Testis (tissue), 3 donors: Measurements from ENCODE around the gene CEP76. TPM values are rescaled to one million over a fixed set of nuclear protein-coding genes. Genes with fewer than 3 reads are reported as not detected.

Source experiments
- DNase-seq: peaks from one replicate; pipeline ENCODE4 v3.0.0-alpha.2; 2019
- H3K27ac ChIP-seq, 2 donors: fragments of 200-600 bp; sonication (generic); one replicate each; pipeline ENCODE4 v1.5.1; 2019
- H3K27me3 ChIP-seq: fragments of 200-600 bp; sonication (generic); one replicate; pipeline ENCODE4 v1.5.1; 2019
- H3K36me3 ChIP-seq: fragments of 200-600 bp; sonication (generic); one replicate; pipeline ENCODE4 v1.5.1; 2017; ENCODE audit warnings: low read depth; ENCODE audit errors: missing control alignments
- H3K4me1 ChIP-seq: fragments of 200-600 bp; sonication (generic); one replicate; pipeline ENCODE4 v1.5.1; 2019
- H3K4me3 ChIP-seq, 2 donors: fragments of 200-600 bp; sonication (generic); one replicate each; pipeline ENCODE4 v1.5.1; 2017 to 2019
- H3K9me3 ChIP-seq: fragments of 200-600 bp; sonication (generic); one replicate; pipeline ENCODE4 v1.5.1; 2017
- POLR2A ChIP-seq: fragments of 450-650 bp; IDR thresholded peaks from one replicate; pipeline ENCODE4 v1.6.1; 2017; ENCODE audit warnings: antibody characterized with exemption, mild to moderate bottlenecking, moderate library complexity
- WGBS, 2 donors: methylation state at CpG; one replicate each; pipeline ENCODE4 v1.1.5; 2018; 5-methylcytosine and 5-hydroxymethylcytosine counted together
- intact Hi-C: fragments of 100-400 bp; cut with DNase I; formaldehyde crosslinking; loops from one replicate; pipeline ENCODE4 v1.15.1; 2023; ENCODE audit warnings: low total_unique reads
- polyA plus RNA-seq: library from polyadenylated mRNA; stranded (reverse); fragments of 350-450 nt; fragmentation: Illumina TruSeq; extraction: RNeasy Lipid Tissue Mini Kit (QIAGEN cat#74804); gene quantifications from one replicate; pipeline ENCODE4 v1.2.3, GENCODE V29; 2014; ENCODE audit warnings: low read depth, low replicate concordance; ENCODE audit not compliant: insufficient read depth
- total RNA-seq, 2 donors: library from RNA; depleted of rRNA; stranded (reverse); fragments of >200 nt; gene quantifications; one replicate each; pipeline ENCODE4 v1.2.3, GENCODE V29; 2016
- TF ChIP-seq, protein P1 (sequence below), 3 experiments: fragments of 450-650 bp in 2 of 3; fragments of 200-600 bp in 1 of 3; sonication (generic) in 1 of 3; IDR thresholded peaks; one replicate each; pipeline ENCODE4 v1.5.1; 2016 to 2019; ENCODE audit warnings: antibody characterized with exemption in 3 of 3, mild to moderate bottlenecking in 2 of 3, moderate library complexity in 1 of 3

Gene CEP76
- total and polyA plus RNA-seq, 3 donors from 2014 or later: 26.7 to 48.6 (median 44.5) TPM

DNA sequence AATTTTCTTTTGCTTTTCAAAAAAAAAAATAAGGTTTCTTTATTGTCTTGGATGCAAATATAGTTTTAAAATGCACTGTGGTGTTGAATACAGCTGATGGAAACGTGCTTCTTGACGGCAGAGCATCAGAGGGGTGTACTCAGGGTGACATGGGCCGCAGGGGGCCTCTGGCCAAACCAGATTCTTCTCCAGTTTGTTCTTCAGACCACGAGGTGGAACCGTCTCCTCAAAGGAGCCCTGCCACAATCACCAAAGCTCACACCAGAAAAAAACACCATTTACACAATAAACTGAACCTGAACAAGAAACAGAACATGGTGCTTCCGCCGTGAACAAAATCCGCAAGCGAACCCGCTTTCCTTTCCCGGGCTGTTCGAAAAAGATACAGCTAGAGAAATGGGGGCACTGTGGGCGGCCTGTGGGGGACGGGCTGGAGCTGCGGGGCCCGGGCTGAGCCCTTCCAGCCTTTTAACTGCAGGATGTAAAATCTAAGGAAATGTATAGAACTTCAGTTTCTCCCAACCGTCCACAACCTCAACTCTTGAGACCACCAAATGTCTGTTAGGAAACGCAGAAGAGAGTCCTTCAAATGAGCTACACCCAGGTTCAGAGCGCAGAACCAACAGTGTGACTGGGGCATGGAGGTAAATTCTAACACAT lies 34.9 kb upstream of the CEP76 start:
- 89% methylated on average over 19 of the region's 19 CpGs for WGBS, 2 donors
- no peaks in the 10 kb centered on the region for H3K27me3 ChIP-seq
- TF ChIP-seq, protein P1, sequence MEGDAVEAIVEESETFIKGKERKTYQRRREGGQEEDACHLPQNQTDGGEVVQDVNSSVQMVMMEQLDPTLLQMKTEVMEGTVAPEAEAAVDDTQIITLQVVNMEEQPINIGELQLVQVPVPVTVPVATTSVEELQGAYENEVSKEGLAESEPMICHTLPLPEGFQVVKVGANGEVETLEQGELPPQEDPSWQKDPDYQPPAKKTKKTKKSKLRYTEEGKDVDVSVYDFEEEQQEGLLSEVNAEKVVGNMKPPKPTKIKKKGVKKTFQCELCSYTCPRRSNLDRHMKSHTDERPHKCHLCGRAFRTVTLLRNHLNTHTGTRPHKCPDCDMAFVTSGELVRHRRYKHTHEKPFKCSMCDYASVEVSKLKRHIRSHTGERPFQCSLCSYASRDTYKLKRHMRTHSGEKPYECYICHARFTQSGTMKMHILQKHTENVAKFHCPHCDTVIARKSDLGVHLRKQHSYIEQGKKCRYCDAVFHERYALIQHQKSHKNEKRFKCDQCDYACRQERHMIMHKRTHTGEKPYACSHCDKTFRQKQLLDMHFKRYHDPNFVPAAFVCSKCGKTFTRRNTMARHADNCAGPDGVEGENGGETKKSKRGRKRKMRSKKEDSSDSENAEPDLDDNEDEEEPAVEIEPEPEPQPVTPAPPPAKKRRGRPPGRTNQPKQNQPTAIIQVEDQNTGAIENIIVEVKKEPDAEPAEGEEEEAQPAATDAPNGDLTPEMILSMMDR (IDR thresholded peaks at IDR 0.05): no peak
- TF ChIP-seq POLR2A: no peak
- H3K4me1 ChIP-seq: no peaks in the 10 kb centered on the region
- no peaks in the 10 kb centered on the region for H3K36me3 ChIP-seq
- intact Hi-C loops: loop anchor here (5.0 kb wide), 1 partner anchor 195 kb away; no protein-coding TSS in a partner anchor
- DNase-seq: no peak
- no peak overlapping the region for H3K27ac ChIP-seq
- no peaks in the 10 kb centered on the region for H3K9me3 ChIP-seq
- no peak overlapping the region for H3K4me3 ChIP-seq

DNA sequence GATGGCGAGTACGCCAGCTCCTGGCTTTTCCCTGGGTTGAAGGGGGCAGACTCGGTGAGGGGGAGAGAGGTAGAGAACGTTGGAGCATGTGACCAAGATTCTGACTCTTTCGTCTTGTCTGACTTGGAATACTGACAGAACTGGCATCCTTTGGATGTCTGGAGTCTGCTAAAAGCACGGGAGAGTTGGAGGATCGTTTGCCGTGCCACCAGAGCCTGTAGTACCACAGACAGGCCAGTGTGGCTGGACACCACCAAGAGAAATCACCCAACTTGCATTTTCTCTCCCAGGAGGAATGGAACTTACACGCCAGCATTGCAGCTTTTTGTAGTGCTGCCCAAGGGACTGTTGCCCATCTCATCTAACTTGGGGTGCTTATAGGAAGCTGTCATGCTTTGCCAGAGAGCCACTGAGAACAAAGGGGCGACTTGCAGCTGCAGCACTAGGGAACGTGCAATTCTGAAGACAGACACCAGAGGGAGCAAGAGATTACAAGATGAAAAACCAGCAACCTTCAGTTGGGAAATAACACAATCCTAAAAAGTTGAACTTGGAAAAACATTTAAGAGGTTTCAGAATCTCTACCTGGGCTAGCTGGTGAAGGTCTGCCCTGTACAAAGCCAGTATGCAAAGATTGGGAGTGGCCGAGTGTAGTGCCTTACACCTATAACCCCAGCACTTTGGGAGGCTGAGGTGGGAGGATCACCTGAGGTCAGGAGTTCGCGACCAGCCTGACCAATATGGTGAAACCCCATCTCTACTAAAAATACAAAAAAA lies 24.4 kb upstream of the CEP76 start:
- WGBS, 2 donors: 65 to 67% methylated on average over 14 of the region's 14 CpGs
- TF ChIP-seq POLR2A: no peak
- TF ChIP-seq, protein P1 (IDR thresholded peaks at IDR 0.05): peak; percentile 67 to 88 (median 88)
- H3K9me3 ChIP-seq: no peaks in the 10 kb centered on the region
- intact Hi-C loops: no loop called here
- no peak overlapping the region for H3K4me3 ChIP-seq
- peak; percentile 85 for DNase-seq
- no peaks in the 10 kb centered on the region for H3K36me3 ChIP-seq
- no peak overlapping the region for H3K27ac ChIP-seq
- H3K4me1 ChIP-seq: no peaks in the 10 kb centered on the region
- H3K27me3 ChIP-seq: no peaks in the 10 kb centered on the region

DNA sequence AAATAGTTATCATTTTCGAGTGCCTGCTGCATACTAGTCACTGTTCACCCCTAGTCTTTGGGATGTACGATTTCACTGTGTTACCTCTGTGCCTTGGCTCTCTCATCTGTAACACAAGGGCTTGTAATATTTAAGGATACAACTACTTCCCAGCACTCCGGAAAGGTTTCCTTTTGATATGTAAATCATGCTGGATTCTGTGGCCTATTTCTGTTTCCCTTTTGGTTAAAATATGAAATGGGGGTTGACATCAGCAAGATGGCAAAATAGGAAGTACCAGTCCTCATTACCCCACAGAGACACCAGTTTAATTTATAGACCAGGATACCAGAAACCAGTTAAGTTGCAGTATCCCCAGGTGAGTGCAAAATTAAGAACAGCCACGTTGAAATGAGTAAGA lies 23.8 kb upstream of the CEP76 start:
- no peaks in the 10 kb centered on the region for H3K4me1 ChIP-seq
- intact Hi-C loops: no loop called here
- WGBS, 2 donors: 67 to 68% methylated on average over 4 of the region's 4 CpGs
- H3K4me3 ChIP-seq: no peak overlapping the region
- H3K27ac ChIP-seq: no peak overlapping the region
- no peaks in the 10 kb centered on the region for H3K9me3 ChIP-seq
- TF ChIP-seq, protein P1 (IDR thresholded peaks at IDR 0.05): no peak
- no peak for TF ChIP-seq POLR2A
- H3K36me3 ChIP-seq: no peaks in the 10 kb centered on the region
- DNase-seq: no peak
- H3K27me3 ChIP-seq: no peaks in the 10 kb centered on the region

DNA sequence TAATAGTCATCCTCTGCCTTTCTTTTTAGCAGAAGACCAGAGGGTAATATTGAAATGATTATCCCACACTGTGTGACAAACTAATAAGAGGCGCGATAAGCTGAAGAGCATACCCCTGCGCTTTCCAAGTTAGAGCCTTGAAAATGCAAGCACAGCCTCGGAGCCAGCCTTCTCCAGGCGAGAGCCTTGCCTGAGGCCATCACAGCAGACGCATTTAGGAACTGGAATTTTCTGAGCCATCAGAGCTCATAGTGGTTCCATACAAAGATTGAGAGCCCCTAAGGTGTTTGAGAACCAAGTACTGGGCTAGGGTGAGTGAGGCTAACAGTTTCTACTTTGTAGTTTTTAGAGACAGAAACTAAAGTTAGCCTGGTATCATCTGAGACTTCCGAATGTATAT lies 20.2 kb upstream of the CEP76 start:
- Histone ChIP-seq H3K27ac (no peak overlapping the region), H3K4me3 (no peak overlapping the region), H3K27me3 (no peaks in the 10 kb centered on the region), H3K4me1 (no peaks in the 10 kb centered on the region), H3K9me3 (no peaks in the 10 kb centered on the region), H3K36me3 (no peaks in the 10 kb centered on the region)
- 82 to 83% methylated on average over 7 of the region's 7 CpGs for WGBS, 2 donors
- intact Hi-C loops: no loop called here
- TF ChIP-seq, protein P1 (IDR thresholded peaks at IDR 0.05): no peak
- no peak for TF ChIP-seq POLR2A
- no peak for DNase-seq
